ENCODE results near the gene PRSS8.

The PRSS8 gene

GRCh38 chr16:31086629-31086906 lies 49.0 kb downstream of the PRSS8 start:
- no peak for TF ChIP-seq CTCF (IDR thresholded peaks at IDR 0.05; ENCODE audit: insufficient read depth, missing control alignments)
- DNase-seq (ENCODE audit: insufficient read length, low spot score) (no peak), FAIRE-seq (no peak)

- no peak for FAIRE-seq
- no peak for TF ChIP-seq CTCF (IDR thresholded peaks at IDR 0.05; ENCODE audit: insufficient read depth, missing control alignments)
- DNase-seq (ENCODE audit: insufficient read length, low spot score): no peak
These were observed 49.5 kb downstream of the PRSS8 start for GRCh38 chr16:31085873-31086628.

- no peak for TF ChIP-seq CTCF (IDR thresholded peaks at IDR 0.05; ENCODE audit: insufficient read depth, missing control alignments)
- no peak for FAIRE-seq
- DNase-seq (ENCODE audit: insufficient read length, low spot score): no peak
These were observed 50.1 kb downstream of the PRSS8 start for GRCh38 chr16:31085411-31085810.

GRCh38 chr16:31084584-31085302 lies 50.8 kb downstream of the PRSS8 start:
- no peak for DNase-seq (ENCODE audit: insufficient read length, low spot score)
- TF ChIP-seq CTCF (IDR thresholded peaks at IDR 0.05; ENCODE audit: insufficient read depth, missing control alignments): no peak
- FAIRE-seq: no peak

GRCh38 chr16:31083981-31084380 lies 51.5 kb downstream of the PRSS8 start:
- FAIRE-seq: no peak
- no peak for TF ChIP-seq CTCF (IDR thresholded peaks at IDR 0.05; ENCODE audit: insufficient read depth, missing control alignments)
- no peak for DNase-seq (ENCODE audit: insufficient read length, low spot score)

- no peak for FAIRE-seq
- TF ChIP-seq CTCF (IDR thresholded peaks at IDR 0.05; ENCODE audit: insufficient read depth, missing control alignments): no peak
- no peak for DNase-seq (ENCODE audit: insufficient read length, low spot score)
These were observed 52.0 kb downstream of the PRSS8 start for GRCh38 chr16:31083556-31083955.

- FAIRE-seq (no peak), DNase-seq (ENCODE audit: insufficient read length, low spot score) (no peak)
- TF ChIP-seq CTCF (IDR thresholded peaks at IDR 0.05; ENCODE audit: insufficient read depth, missing control alignments): no peak
These were observed 52.4 kb downstream of the PRSS8 start for GRCh38 chr16:31083081-31083480.

Measured in D721Med (cell line).